Subcutaneous adipose tissue (tissue), 4 donors: ENCODE results near the gene TSC2. TPM values are rescaled to one million over a fixed set of nuclear protein-coding genes. Genes with fewer than 3 reads are reported as not detected.

Experiments
- CTCF ChIP-seq: fragments of 450-650 bp; IDR thresholded peaks from one replicate; pipeline ENCODE4 v1.5.1; 2016; ENCODE audit warnings: low read depth, mild to moderate bottlenecking, control low read depth, antibody characterized with exemption, moderate library complexity
- total RNA-seq, 4 donors: library from RNA; depleted of rRNA; stranded (reverse); fragments of >200 nt; gene quantifications; one replicate each; pipeline ENCODE4 v1.1.0, GENCODE V29; 2016

TSC2 gene
- total RNA-seq, 4 donors from 2014 or later: 31.1 to 110 (median 50.2) TPM

- no peak for TF ChIP-seq CTCF
These were observed 8.3 kb upstream of the TSC2 start for GRCh38 chr16:2039274-2040031.

- no peak for TF ChIP-seq CTCF
These were observed 7.6 kb upstream of the TSC2 start for GRCh38 chr16:2040041-2040786.

- no peak for TF ChIP-seq CTCF
These were observed 6.8 kb upstream of the TSC2 start for GRCh38 chr16:2040787-2041522.

GRCh38 chr16:2042171-2042985 is 5.4 kb upstream of the TSC2 start:
- no peak for TF ChIP-seq CTCF

- TF ChIP-seq CTCF: no peak
These were observed 4.7 kb upstream of the TSC2 start for GRCh38 chr16:2042986-2043666.

GRCh38 chr16:2043667-2044451 is 3.9 kb upstream of the TSC2 start:
- TF ChIP-seq CTCF: no peak
